HG02943 (cell line): ENCODE results near the gene TMEM259.
"Not testable (repeated sequence)": the region's sequence is repeated elsewhere in the genome, so short reads cannot be mapped to it uniquely, and the experiment has no call there.

Experiments
- ATAC-seq: cut with Tn5 transposase; IDR thresholded peaks from one replicate; pipeline ENCODE4 v1.9.1; 2021; ENCODE audit warnings: mild to moderate bottlenecking, low read depth, moderate library complexity; ENCODE audit not compliant: unreplicated experiment

Gene TMEM259

GRCh38 chr19:1040476-1041271, 19.8 kb upstream of the TMEM259 start:
- ATAC-seq: peak; percentile 37

GRCh38 chr19:1039646-1040475, 18.9 kb upstream of the TMEM259 start, which contains the start of gene ABCA7:
Gene ABCA7, plus strand, starts transcription at chr19:1040107. Its CDS starts 1,255 bp downstream, at chr19:1041362.
- peak; percentile 52 for ATAC-seq

GRCh38 chr19:1038978-1039645, 18.2 kb upstream of the TMEM259 start:
- no peak for ATAC-seq

GRCh38 chr19:1037621-1038064, 16.7 kb upstream of the TMEM259 start:
- no peak for ATAC-seq

GRCh38 chr19:1035998-1036621, 15.2 kb upstream of the TMEM259 start:
- no peak for ATAC-seq

- no peak for ATAC-seq
Observed at GRCh38 chr19:1032264-1032867, 11.4 kb upstream of the TMEM259 start.

GRCh38 chr19:1028062-1028926, 7.4 kb upstream of the TMEM259 start:
- ATAC-seq: no peak

GRCh38 chr19:1027650-1028061, 6.7 kb upstream of the TMEM259 start:
- ATAC-seq: no peak

- ATAC-seq: no peak
Observed at GRCh38 chr19:1026783-1027649, 6.1 kb upstream of the TMEM259 start.

GRCh38 chr19:1025960-1026782, 5.2 kb upstream of the TMEM259 start, which contains the start of gene CNN2:
Gene CNN2, plus strand, starts transcription at chr19:1026608. Its CDS starts 54 bp downstream, at chr19:1026662.
- ATAC-seq: peak; percentile 46

- not testable (repeated sequence) for ATAC-seq
Observed at GRCh38 chr19:1025080-1025479, 4.2 kb upstream of the TMEM259 start.

- ATAC-seq: not testable (repeated sequence)
Observed at GRCh38 chr19:1023883-1024188, 2.9 kb upstream of the TMEM259 start.

- no peak for ATAC-seq
Observed at GRCh38 chr19:1019980-1020867, 699 bp downstream of the TMEM259 start.

GRCh38 chr19:1019616-1019961, 1.3 kb downstream of the TMEM259 start:
- ATAC-seq: no peak

- ATAC-seq: no peak
Observed at GRCh38 chr19:1018932-1019615, 1.8 kb downstream of the TMEM259 start.

- no peak for ATAC-seq
Observed at GRCh38 chr19:1018393-1018792, 2.5 kb downstream of the TMEM259 start.
